Fibroblast of skin of back (primary cell): ENCODE measurements around the gene ALDH16A1.
"Not testable (repeated sequence)": the region's sequence is repeated elsewhere in the genome, so short reads cannot be mapped to it uniquely, and the experiment has no call there.

Source experiments
- DNase-seq: peaks from one replicate; pipeline ENCODE4 v3.0.0-alpha.2; 2013

The ALDH16A1 gene

GRCh38 chr19:49465371-49465770, 12.3 kb downstream of the ALDH16A1 start:
- DNase-seq, result no peak

- DNase-seq, result no peak
Observed at GRCh38 chr19:49468199-49468598, 15.2 kb downstream of the ALDH16A1 start.

- DNase-seq, result peak; percentile 87
Observed at GRCh38 chr19:49468746-49469447, 15.9 kb downstream of the ALDH16A1 start.

- no peak for DNase-seq
Observed at GRCh38 chr19:49469828-49470614, 17.0 kb downstream of the ALDH16A1 start.

- DNase-seq, result no peak
Observed at GRCh38 chr19:49470615-49470978, 17.6 kb downstream of the ALDH16A1 start.

- DNase-seq, result no peak
Observed at GRCh38 chr19:49472936-49473335, 19.9 kb downstream of the ALDH16A1 start.

GRCh38 chr19:49473501-49473867, 20.5 kb downstream of the ALDH16A1 start:
- DNase-seq, result not testable (repeated sequence)

GRCh38 chr19:49473868-49474541, 21.0 kb downstream of the ALDH16A1 start, which contains the start of gene FLT3LG:
TSS of gene FLT3LG (plus strand) at chr19:49474215. CDS start at chr19:49474640, 425 bp downstream.
- peak; percentile 79 for DNase-seq

- no peak for DNase-seq
Observed at GRCh38 chr19:49474542-49474924, 21.5 kb downstream of the ALDH16A1 start.

GRCh38 chr19:49475191-49475917, 22.3 kb downstream of the ALDH16A1 start:
- no peak for DNase-seq

GRCh38 chr19:49475995-49476880, 23.2 kb downstream of the ALDH16A1 start:
- peak; percentile 54 for DNase-seq

GRCh38 chr19:49479975-49480628, 27.1 kb downstream of the ALDH16A1 start:
- DNase-seq, result no peak

- DNase-seq, result no peak
Observed at GRCh38 chr19:49481020-49481683, 28.1 kb downstream of the ALDH16A1 start.

GRCh38 chr19:49486232-49486631, 33.2 kb downstream of the ALDH16A1 start:
- no peak for DNase-seq

GRCh38 chr19:49486710-49487276, 33.8 kb downstream of the ALDH16A1 start:
- no peak for DNase-seq

GRCh38 chr19:49487277-49488045, 34.4 kb downstream of the ALDH16A1 start, which contains the start of gene RPL13A:
TSS of gene RPL13A (plus strand) at chr19:49487608. CDS start at chr19:49487630, 22 bp downstream.
- DNase-seq, result peak; percentile 98

GRCh38 chr19:49488046-49488862, 35.2 kb downstream of the ALDH16A1 start:
- DNase-seq, result no peak

- no peak for DNase-seq
Observed at GRCh38 chr19:49488863-49489537, 36.0 kb downstream of the ALDH16A1 start.
